Esophagus muscularis mucosa (tissue), 4 donors: ENCODE results near the gene HACE1. TPM values are rescaled to one million over a fixed set of nuclear protein-coding genes. Genes with fewer than 3 reads are reported as not detected.
"Not testable (repeated sequence)": the region's sequence is repeated elsewhere in the genome, so short reads cannot be mapped to it uniquely, and the experiment has no call there.

Experiments used
- DNase-seq: peaks from one replicate; pipeline ENCODE4 v3.0.0-alpha.2; 2017; ENCODE audit errors: extremely low spot score
- H3K27ac ChIP-seq, 4 donors: fragments of 200-600 bp; sonication (generic); replicated peaks in 1 of 4; 1 replicate in 3 of 4; 2 replicates in 1 of 4; pipeline ENCODE4 v1.5.1; 2016 to 2019; ENCODE audit warnings: mild to moderate bottlenecking in 1 of 4
- H3K27me3 ChIP-seq, 4 donors: fragments of 200-600 bp; sonication (generic); one replicate each; pipeline versions ENCODE4 v1.5.1 to v1.6.0; 2016 to 2019
- H3K36me3 ChIP-seq, 4 donors: fragments of 200-600 bp; sonication (generic); one replicate each; pipeline ENCODE4 v1.5.1; 2016 to 2019
- H3K4me1 ChIP-seq, 4 donors: fragments of 200-600 bp; sonication (generic); one replicate each; pipeline ENCODE4 v1.5.1; 2016 to 2019
- H3K4me3 ChIP-seq, 4 donors: fragments of 200-600 bp; sonication (generic); 1 replicate in 2 of 4; 2 replicates in 2 of 4; pipeline ENCODE4 v1.5.1; 2016 to 2019; ENCODE audit warnings: mild to moderate bottlenecking in 4 of 4, moderate library complexity in 1 of 4
- H3K9me3 ChIP-seq, 4 donors: fragments of 200-600 bp; sonication (generic); 1 replicate in 3 of 4; 2 replicates in 1 of 4; pipeline ENCODE4 v1.5.1; 2016 to 2019
- EP300 ChIP-seq: sonication (generic); formaldehyde crosslinking; IDR thresholded peaks from one replicate; pipeline ENCODE4 v1.6.1; 2017; ENCODE audit warnings: antibody characterized with exemption
- POLR2A ChIP-seq: fragments of 450-650 bp; IDR thresholded peaks from one replicate; pipeline ENCODE4 v1.6.1; 2017; ENCODE audit warnings: antibody characterized with exemption, moderate library complexity, mild to moderate bottlenecking, low read depth
- POLR2AphosphoS5 ChIP-seq, 2 donors: sonication (generic); formaldehyde crosslinking; IDR thresholded peaks; one replicate each; pipeline ENCODE4 v1.6.1; 2017; ENCODE audit warnings: antibody characterized with exemption in 2 of 2
- WGBS: methylation state at CpG from one replicate; pipeline ENCODE4 v1.1.5; 2018; 5-methylcytosine and 5-hydroxymethylcytosine counted together
- intact Hi-C: fragments of 100-400 bp; cut with DNase I; formaldehyde crosslinking; loops from one replicate; pipeline ENCODE4 v1.15.1; 2023
- total RNA-seq, 4 donors: library from RNA; depleted of rRNA; stranded (reverse); fragments of >200 nt; gene quantifications; one replicate each; pipeline versions ENCODE4 v1.1.0 to v1.2.1, GENCODE V29; 2016
- TF ChIP-seq, protein P1 (sequence below), 3 experiments: fragments of 200-600 bp in 2 of 3; fragments of 450-650 bp in 1 of 3; sonication (generic) in 2 of 3; IDR thresholded peaks; one replicate each; pipeline ENCODE4 v1.5.1; 2017 to 2019; ENCODE audit warnings: antibody characterized with exemption in 3 of 3, mild to moderate bottlenecking in 2 of 3, moderate library complexity in 1 of 3

The HACE1 gene
- total RNA-seq, 4 donors from 2014 or later, result 11.4 to 21.5 (median 18.7) TPM

DNA sequence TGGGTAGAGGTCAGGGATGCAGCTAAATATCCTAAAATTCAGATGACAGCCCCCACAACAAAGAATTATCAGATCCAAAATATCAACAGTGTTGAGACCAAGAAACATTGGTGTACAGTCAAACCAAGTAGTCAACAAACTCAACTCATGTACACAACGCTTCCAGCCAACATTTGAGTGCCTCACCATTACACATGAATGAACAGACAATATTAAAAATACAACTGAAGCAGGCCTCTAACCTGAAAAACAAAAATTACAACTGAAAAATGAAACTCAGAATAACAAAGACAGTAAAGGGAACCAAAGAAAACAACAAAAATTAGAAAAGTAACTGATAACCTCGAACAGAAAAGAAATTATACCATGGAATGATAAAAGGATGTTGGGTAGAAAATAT is 46.2 kb downstream of the HACE1 start:
- TF ChIP-seq EP300 (no peak), POLR2AphosphoS5 (IDR thresholded peaks at IDR 0.05) (no peak), POLR2A (no peak)
- TF ChIP-seq, protein P1, sequence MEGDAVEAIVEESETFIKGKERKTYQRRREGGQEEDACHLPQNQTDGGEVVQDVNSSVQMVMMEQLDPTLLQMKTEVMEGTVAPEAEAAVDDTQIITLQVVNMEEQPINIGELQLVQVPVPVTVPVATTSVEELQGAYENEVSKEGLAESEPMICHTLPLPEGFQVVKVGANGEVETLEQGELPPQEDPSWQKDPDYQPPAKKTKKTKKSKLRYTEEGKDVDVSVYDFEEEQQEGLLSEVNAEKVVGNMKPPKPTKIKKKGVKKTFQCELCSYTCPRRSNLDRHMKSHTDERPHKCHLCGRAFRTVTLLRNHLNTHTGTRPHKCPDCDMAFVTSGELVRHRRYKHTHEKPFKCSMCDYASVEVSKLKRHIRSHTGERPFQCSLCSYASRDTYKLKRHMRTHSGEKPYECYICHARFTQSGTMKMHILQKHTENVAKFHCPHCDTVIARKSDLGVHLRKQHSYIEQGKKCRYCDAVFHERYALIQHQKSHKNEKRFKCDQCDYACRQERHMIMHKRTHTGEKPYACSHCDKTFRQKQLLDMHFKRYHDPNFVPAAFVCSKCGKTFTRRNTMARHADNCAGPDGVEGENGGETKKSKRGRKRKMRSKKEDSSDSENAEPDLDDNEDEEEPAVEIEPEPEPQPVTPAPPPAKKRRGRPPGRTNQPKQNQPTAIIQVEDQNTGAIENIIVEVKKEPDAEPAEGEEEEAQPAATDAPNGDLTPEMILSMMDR (IDR thresholded peaks at IDR 0.05), result no peak
- Histone ChIP-seq H3K36me3 (peaks cover 0 to 5% (median 3%) of the 10 kb centered on the region in 4 donors), H3K4me3 (no peak overlapping the region), H3K27me3 (no peaks in the 10 kb centered on the region), H3K4me1 (no peaks in the 10 kb centered on the region), H3K9me3 (no peaks in the 10 kb centered on the region), H3K27ac (no peak overlapping the region)
- WGBS, result 100% methylated on average over 2 of the region's 2 CpGs
- intact Hi-C loops, result no loop called here
- no peak for DNase-seq

DNA sequence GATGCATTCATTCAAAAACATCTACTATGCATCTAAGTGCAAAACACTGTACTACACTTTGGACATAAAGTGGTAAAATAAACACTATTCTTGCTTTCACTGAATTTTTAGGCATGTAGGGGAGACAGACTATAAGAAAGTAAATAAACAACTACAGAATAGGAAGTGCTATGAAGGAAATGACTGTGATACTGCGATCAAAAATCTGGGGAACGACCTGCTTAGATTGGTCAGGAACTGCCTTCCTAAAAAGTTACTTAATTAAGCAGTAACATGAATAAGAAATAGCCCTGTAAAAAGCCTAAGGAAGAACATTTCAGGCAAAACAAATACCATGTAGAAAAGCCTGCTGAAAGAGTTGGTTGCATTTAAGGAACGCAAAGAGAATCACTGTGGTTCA is 50.6 kb downstream of the HACE1 start:
- DNase-seq, result no peak
- 79% methylated on average over 3 of the region's 3 CpGs for WGBS
- peaks cover 0 to 4% (median 0%) of the 10 kb centered on the region in 4 donors for H3K9me3 ChIP-seq
- H3K27ac ChIP-seq, result no peak overlapping the region
- intact Hi-C loops, result no loop called here
- TF ChIP-seq, protein P1 (IDR thresholded peaks at IDR 0.05), result no peak
- TF ChIP-seq EP300, result no peak
- TF ChIP-seq POLR2A, result no peak
- TF ChIP-seq POLR2AphosphoS5 (IDR thresholded peaks at IDR 0.05), result no peak
- no peaks in the 10 kb centered on the region for H3K4me1 ChIP-seq
- H3K36me3 ChIP-seq, result peaks cover 0 to 15% (median 8%) of the 10 kb centered on the region in 4 donors
- H3K27me3 ChIP-seq, result no peaks in the 10 kb centered on the region
- H3K4me3 ChIP-seq, result no peak overlapping the region

DNA sequence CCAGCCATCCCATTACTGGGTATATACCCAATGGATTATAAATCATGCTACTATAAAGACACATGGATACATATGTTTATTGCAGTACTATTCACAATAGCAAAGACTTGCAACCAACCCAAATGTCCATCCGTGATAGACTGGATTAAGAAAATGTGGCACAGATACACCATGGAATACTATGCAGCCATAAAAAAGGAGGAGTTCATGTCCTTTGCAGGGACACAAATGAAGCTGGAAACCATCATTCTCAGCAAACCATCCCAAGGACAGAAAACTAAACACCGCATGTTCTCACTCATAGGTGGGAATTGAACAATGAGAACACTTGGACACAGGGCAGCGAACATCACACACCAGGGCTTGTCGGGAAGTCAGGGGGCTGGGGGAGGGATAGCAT is 54.4 kb downstream of the HACE1 start:
- H3K4me1 ChIP-seq, DNase-seq, intact Hi-C loops, H3K27ac ChIP-seq, H3K4me3 ChIP-seq, H3K9me3 ChIP-seq, H3K27me3 ChIP-seq: not testable (repeated sequence)
- H3K36me3 ChIP-seq, result peaks cover 0 to 19% (median 11%) of the 10 kb centered on the region in 4 donors
- 99% methylated on average over 4 of the region's 4 CpGs for WGBS

DNA sequence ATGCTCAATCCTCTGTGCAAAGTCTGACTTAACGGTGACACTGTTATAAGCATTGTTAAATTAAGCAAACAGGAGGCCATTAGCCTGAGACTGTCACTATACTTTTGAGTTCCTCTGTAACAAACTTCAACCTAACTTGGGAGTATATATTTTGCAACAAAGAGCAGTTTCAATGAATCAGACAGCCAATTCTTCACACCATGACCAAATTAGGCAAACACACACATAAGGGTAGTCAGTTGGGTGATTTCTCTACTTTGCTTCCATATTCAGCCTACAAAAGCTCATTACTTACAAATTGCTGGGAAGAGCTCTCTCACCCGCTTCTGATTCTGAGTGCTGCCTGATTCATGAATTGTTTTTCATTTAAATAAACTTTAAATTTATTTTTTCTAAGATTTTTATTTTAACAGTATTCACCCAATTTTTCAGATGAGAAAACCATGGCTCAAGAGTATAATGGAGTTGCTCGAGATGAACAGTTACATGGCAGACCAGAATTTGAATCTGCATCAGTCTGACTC is 60.5 kb downstream of the HACE1 start:
- DNase-seq, result no peak
- Histone ChIP-seq H3K27ac (no peak overlapping the region), H3K4me3 (no peak overlapping the region), H3K36me3 (peaks cover 0 to 21% (median 7%) of the 10 kb centered on the region in 4 donors), H3K9me3 (peaks cover 0 to under 1% (median 0%) of the 10 kb centered on the region in 4 donors), H3K4me1 (peaks cover 0 to 10% (median 3%) of the 10 kb centered on the region in 4 donors), H3K27me3 (no peaks in the 10 kb centered on the region)
- TF ChIP-seq EP300, result no peak
- TF ChIP-seq POLR2AphosphoS5 (IDR thresholded peaks at IDR 0.05), result no peak
- TF ChIP-seq, protein P1 (IDR thresholded peaks at IDR 0.05), result no peak
- TF ChIP-seq POLR2A, result no peak
- WGBS, result 96% methylated on average over 3 of the region's 3 CpGs
- intact Hi-C loops, result no loop called here

DNA sequence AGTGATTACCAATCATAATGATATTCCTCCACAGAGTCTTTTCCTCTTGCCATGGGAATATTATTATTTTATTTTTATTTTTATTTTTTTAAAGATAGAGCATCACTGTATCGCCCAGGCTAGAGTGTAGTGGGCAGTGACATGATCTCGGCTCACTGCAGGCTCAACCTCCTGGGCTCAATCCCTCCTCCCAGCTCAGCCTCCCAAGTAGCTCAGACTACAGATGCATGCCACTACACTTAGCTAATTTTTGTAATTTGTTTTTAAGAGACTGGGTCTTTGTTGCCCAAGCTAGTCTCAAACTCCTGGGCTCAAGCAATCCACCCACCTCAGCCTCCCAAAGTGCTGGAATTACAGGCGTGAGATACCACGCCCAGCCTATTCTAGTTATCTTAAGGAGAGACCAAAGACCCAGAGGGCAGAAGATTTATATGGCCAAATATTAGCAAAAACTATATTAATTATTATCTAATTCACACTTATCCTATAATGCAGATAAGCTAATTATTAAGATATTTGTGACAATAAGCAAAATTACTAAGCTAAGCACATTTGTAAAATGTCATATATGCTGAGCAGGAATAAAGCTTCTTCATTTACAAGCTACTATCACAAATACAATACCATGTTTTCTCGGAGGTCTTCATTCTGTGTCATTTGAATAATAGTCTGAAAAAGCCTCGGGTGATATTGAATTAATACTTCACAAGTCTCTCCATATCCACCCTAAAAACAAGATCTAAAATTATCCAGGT is 63.5 kb downstream of the HACE1 start:
- intact Hi-C loops, result no loop called here
- Histone ChIP-seq H3K4me1 (peaks cover 0 to 10% (median 3%) of the 10 kb centered on the region in 4 donors), H3K36me3 (peaks cover 0 to 31% (median 6%) of the 10 kb centered on the region in 4 donors), H3K27me3 (no peaks in the 10 kb centered on the region), H3K9me3 (no peaks in the 10 kb centered on the region), H3K4me3 (no peak overlapping the region), H3K27ac (no peak overlapping the region)
- no peak for DNase-seq
- WGBS, result 91% methylated on average over 6 of the region's 6 CpGs
- no peak for TF ChIP-seq EP300
- no peak for TF ChIP-seq POLR2A
- no peak for TF ChIP-seq POLR2AphosphoS5 (IDR thresholded peaks at IDR 0.05)
- TF ChIP-seq, protein P1 (IDR thresholded peaks at IDR 0.05), result no peak
